Prostate gland (tissue), 2 donors: Measurements from ENCODE around the gene HJURP.

Experiments
- CTCF ChIP-seq, 4 experiments: fragments of 200-600 bp in 2 of 4; fragments of 450-650 bp in 2 of 4; sonication (generic) in 2 of 4; IDR thresholded peaks; 1 replicate in 3 of 4; 2 replicates in 1 of 4; pipeline ENCODE4 v1.5.1; 2016 to 2019; ENCODE audit warnings: antibody characterized with exemption in 4 of 4, mild to moderate bottlenecking in 2 of 4, moderate library complexity in 2 of 4
- POLR2A ChIP-seq: fragments of 450-650 bp; IDR thresholded peaks from one replicate; pipeline ENCODE4 v1.6.1; 2016; ENCODE audit warnings: antibody characterized with exemption, mild to moderate bottlenecking
- POLR2AphosphoS5 ChIP-seq: sonication (generic); formaldehyde crosslinking; IDR thresholded peaks from one replicate; pipeline ENCODE4 v1.6.1; 2017; ENCODE audit warnings: antibody characterized with exemption

GRCh38 chr2:233892793-233893192 lies 38.5 kb upstream of the HJURP start:
- no peak for TF ChIP-seq CTCF (IDR thresholded peaks at IDR 0.05)
- TF ChIP-seq POLR2AphosphoS5: no peak
- TF ChIP-seq POLR2A: no peak
